Measurements from ENCODE around the gene SHISA5. TPM values are rescaled to one million over a fixed set of nuclear protein-coding genes. Genes with fewer than 3 reads are reported as not detected.

The SHISA5 gene
- total and polyA plus RNA-seq, 2 of the 4 experiments (the other 2 are of a cell fraction): 82.3 to 162 TPM

DNA sequence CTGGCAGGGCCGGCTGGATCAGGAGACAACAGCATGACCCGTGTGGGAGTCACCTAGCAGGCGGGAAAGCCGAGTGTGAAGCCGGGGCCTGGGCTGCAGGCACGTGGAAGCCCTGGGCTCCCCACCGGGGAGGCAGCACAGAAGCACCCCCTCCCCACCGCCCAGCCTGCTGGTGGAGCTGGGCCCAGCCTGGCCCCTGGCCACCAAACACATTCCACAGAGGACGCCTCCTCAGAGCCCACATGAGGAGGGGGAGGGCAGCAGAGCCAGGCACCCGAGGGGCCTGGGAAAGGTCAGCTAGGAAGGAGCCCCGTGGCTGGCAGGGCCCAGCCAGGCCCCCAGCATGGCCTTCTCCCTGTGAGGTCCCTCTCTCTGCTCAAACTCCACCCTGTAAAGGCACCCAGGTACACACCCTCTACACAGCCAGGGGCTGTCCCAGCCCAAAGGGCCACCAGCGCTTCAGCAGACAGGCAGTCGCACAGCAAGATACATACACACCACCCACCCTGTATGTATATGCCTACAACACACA is 78.6 kb downstream of the SHISA5 start:
- H2AK9ac ChIP-seq (replicated peaks; ENCODE audit: low read depth, low read length, poor library complexity): no peak overlapping the region
- peaks cover 25 to 68% of the 10 kb centered on the region in 2 experiments; a peak in 3 of 4 replicates for H3K79me1 ChIP-seq (ENCODE audit: low read depth in 1 of 2, low read length in 2 of 2)
- no peak overlapping the region for H2BK15ac ChIP-seq (ENCODE audit: low read depth, low read length)
- H4K5ac ChIP-seq (ENCODE audit: low read depth, low read length): no peak overlapping the region
- no peak overlapping the region for H4K91ac ChIP-seq (ENCODE audit: insufficient read depth, low read depth, low read length)
- ChIA-PET CTCF (interaction anchor here (1.9 kb wide), 1 partner anchor 11 kb away, joined by 4 read pairs; no protein-coding TSS in a partner anchor), POLR2A (ENCODE audit: unreplicated experiment) (no interaction called here)
- no peaks in the 10 kb centered on the region for H3K27me3 ChIP-seq (ENCODE audit: control insufficient read depth, insufficient read depth, low read length)
- no peak for TF ChIP-seq CHD1 (IDR thresholded peaks at IDR 0.05; ENCODE audit: low read depth, low read length)
- no peak for TF ChIP-seq RFX5 (IDR thresholded peaks at IDR 0.05; ENCODE audit: low read depth, low read length)
- TF ChIP-seq BHLHE40 (IDR thresholded peaks at IDR 0.05; ENCODE audit: low read depth, low read length): no peak
- TF ChIP-seq, protein P1, sequence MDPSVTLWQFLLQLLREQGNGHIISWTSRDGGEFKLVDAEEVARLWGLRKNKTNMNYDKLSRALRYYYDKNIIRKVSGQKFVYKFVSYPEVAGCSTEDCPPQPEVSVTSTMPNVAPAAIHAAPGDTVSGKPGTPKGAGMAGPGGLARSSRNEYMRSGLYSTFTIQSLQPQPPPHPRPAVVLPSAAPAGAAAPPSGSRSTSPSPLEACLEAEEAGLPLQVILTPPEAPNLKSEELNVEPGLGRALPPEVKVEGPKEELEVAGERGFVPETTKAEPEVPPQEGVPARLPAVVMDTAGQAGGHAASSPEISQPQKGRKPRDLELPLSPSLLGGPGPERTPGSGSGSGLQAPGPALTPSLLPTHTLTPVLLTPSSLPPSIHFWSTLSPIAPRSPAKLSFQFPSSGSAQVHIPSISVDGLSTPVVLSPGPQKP (IDR thresholded peaks at IDR 0.05; ENCODE audit: borderline replicate concordance, low read depth, low read length): no peak
- TF ChIP-seq CEBPB (IDR thresholded peaks at IDR 0.05; ENCODE audit: low read depth, low read length): no peak
- no peak for TF ChIP-seq SMC3 (IDR thresholded peaks at IDR 0.05; ENCODE audit: low read depth, low read length)
- TF ChIP-seq, protein P2, sequence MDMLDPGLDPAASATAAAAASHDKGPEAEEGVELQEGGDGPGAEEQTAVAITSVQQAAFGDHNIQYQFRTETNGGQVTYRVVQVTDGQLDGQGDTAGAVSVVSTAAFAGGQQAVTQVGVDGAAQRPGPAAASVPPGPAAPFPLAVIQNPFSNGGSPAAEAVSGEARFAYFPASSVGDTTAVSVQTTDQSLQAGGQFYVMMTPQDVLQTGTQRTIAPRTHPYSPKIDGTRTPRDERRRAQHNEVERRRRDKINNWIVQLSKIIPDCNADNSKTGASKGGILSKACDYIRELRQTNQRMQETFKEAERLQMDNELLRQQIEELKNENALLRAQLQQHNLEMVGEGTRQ (IDR thresholded peaks at IDR 0.05; ENCODE audit: low read depth, low read length): no peak
- TF ChIP-seq POLR2A (IDR thresholded peaks at IDR 0.05; ENCODE audit: low read depth, low read length): no peak
- no peak for TF ChIP-seq MXI1 (IDR thresholded peaks at IDR 0.05; ENCODE audit: borderline replicate concordance, low read depth, low read length)
- TF ChIP-seq NFE2L2 (IDR thresholded peaks at IDR 0.05; ENCODE audit: low read depth, low read length): no peak
- no peak for TF ChIP-seq MAZ (IDR thresholded peaks at IDR 0.05; ENCODE audit: borderline replicate concordance, low read depth, low read length)
- TF ChIP-seq RAD21 (IDR thresholded peaks at IDR 0.05; ENCODE audit: low read length): no peak
- TF ChIP-seq, protein P3, sequence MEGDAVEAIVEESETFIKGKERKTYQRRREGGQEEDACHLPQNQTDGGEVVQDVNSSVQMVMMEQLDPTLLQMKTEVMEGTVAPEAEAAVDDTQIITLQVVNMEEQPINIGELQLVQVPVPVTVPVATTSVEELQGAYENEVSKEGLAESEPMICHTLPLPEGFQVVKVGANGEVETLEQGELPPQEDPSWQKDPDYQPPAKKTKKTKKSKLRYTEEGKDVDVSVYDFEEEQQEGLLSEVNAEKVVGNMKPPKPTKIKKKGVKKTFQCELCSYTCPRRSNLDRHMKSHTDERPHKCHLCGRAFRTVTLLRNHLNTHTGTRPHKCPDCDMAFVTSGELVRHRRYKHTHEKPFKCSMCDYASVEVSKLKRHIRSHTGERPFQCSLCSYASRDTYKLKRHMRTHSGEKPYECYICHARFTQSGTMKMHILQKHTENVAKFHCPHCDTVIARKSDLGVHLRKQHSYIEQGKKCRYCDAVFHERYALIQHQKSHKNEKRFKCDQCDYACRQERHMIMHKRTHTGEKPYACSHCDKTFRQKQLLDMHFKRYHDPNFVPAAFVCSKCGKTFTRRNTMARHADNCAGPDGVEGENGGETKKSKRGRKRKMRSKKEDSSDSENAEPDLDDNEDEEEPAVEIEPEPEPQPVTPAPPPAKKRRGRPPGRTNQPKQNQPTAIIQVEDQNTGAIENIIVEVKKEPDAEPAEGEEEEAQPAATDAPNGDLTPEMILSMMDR (conservative IDR thresholded peaks at IDR 0.05; ENCODE audit: low read depth, low read length): no peak
- H3K18ac ChIP-seq (ENCODE audit: low read depth, low read length): no peak overlapping the region
- peaks cover 30% of the 10 kb centered on the region for H4K20me1 ChIP-seq (ENCODE audit: insufficient read depth, low read length)
- intact Hi-C loops (cut with micrococcal nuclease) (no loop called here), in situ Hi-C loops (cut with MboI; ENCODE audit: low sequenced_read_pairs) (no loop called here), dilution Hi-C loops (cut with HindIII; ENCODE audit: low sequenced_read_pairs, unreplicated experiment) (no loop called here)
- peak overlapping the region; percentile 79; the same call in 1 of the 2 replicates for H3K23ac ChIP-seq (ENCODE audit: low read depth, low read length)
- peaks cover 16% of the 10 kb centered on the region for H3K9me1 ChIP-seq (ENCODE audit: insufficient read depth, low read length)
- H2AK5ac ChIP-seq (ENCODE audit: low read depth, low read length): peak overlapping the region; percentile 63
- H2BK5ac ChIP-seq (ENCODE audit: low read depth, low read length, poor library complexity, severe bottlenecking): no peak overlapping the region
- peaks cover 10% of the 10 kb centered on the region; the same call in 1 of the 2 replicates for H3K36me3 ChIP-seq (ENCODE audit: control insufficient read depth, insufficient read depth, low read length)
- no peak overlapping the region; the same call in 1 of the 2 replicates for H2BK20ac ChIP-seq (ENCODE audit: low read depth, low read length)
- ATAC-seq (ENCODE audit: low read depth) (no peak), DNase-seq (no peak)
- H3K4me3 ChIP-seq (ENCODE audit: insufficient read depth, low read depth, low read length): no peak overlapping the region
- H3K9ac ChIP-seq (ENCODE audit: low read depth, low read length): no peak overlapping the region
- H4K8ac ChIP-seq (ENCODE audit: low read depth in 2 of 2, low read length in 2 of 2): no peak overlapping the region
- H3K27ac ChIP-seq (ENCODE audit: insufficient read depth, low read length): 0 out of 2 replicates have a peak overlapping the region, but pooled peaks have one; percentile 12
- no peak overlapping the region; the same call in 1 of the 2 replicates for H3K4ac ChIP-seq (ENCODE audit: low read depth, low read length)
- H2BK120ac ChIP-seq (ENCODE audit: low read depth, low read length): no peak overlapping the region
- peaks cover 29% of the 10 kb centered on the region for H3K4me1 ChIP-seq (ENCODE audit: control insufficient read depth, insufficient read depth, low read length)
- no TSS peak for BruUV-seq (replicated peaks)
- H3K14ac ChIP-seq (replicated peaks; ENCODE audit: low read depth, low read length): no peak overlapping the region
- H2AFZ ChIP-seq (replicated peaks; ENCODE audit: low read length, poor library complexity): no peak overlapping the region
- no peak overlapping the region for H3K56ac ChIP-seq (ENCODE audit: extremely low read depth, insufficient read depth, low read length)
- H3K4me2 ChIP-seq (ENCODE audit: low read depth, low read length): no peak overlapping the region; the same call in 1 of the 2 replicates
- H3K9me3 ChIP-seq (ENCODE audit: control insufficient read depth, insufficient read depth, low read length): no peaks in the 10 kb centered on the region
- WGBS, 2 experiments (ENCODE audit: extremely low coverage in 2 of 2, insufficient read length in 1 of 2): 10% methylated on average over 2 of the region's 13 CpGs; no CpG with 5 or more reads in 1 of the 2 experiments
